NCI-H2196 (cell line): Measurements from ENCODE around the gene BEGAIN.

ENCODE experiments used
- DNase-seq: peaks from one replicate; lab custom pipeline; 2025; ENCODE audit not compliant: unreplicated experiment; lab: John Stamatoyannopoulos, UW

Gene BEGAIN

DNA sequence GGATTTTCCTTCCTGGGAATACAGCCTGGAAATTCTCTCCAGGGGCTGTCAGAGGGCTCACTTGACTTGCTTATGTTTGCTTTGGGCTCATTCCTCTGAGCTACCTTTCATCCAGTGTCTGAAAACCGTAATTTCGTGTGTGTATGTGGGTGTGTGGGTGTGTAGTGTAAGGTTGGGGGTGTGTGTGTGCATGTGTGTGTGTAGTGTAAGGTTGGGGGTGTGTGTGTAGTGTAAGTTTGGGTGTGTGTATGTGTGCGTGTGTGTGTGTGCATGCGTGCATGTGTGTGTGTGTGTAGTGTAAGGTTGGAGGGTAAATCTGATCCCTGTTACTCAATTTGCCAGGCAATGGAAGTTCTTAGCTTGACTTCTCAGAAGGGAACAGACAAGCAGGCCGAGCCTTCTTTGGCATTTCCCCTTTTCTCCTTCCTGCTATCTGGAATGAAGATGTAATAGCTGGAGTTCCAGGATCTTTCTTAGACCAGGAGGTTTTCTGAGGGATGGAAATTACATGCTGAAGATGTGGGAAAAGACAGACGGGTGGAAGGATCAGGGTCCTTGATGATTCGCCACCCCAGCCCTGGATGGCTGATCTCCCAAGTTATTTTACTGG lies 15.5 kb upstream of the BEGAIN start:
- no peak for DNase-seq

DNA sequence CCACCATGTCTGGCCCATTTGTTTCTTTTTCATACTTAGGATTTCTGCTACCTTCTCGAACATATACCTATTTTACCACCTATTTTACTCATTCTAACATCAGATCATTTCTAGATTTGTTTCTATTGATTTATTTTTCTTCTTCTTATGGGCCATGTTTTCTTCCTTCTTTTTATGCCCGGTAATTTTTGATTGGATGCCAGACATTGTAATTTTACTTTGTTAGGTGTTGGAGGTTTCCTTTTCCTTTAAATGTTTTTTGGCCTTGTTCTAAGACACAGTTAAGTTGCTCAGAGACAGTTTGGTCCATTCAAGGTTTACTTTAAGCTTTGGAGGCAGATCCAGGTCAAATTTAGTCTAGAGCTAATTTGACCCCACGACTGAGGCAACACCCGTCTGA lies 14.7 kb upstream of the BEGAIN start:
- no peak for DNase-seq

DNA sequence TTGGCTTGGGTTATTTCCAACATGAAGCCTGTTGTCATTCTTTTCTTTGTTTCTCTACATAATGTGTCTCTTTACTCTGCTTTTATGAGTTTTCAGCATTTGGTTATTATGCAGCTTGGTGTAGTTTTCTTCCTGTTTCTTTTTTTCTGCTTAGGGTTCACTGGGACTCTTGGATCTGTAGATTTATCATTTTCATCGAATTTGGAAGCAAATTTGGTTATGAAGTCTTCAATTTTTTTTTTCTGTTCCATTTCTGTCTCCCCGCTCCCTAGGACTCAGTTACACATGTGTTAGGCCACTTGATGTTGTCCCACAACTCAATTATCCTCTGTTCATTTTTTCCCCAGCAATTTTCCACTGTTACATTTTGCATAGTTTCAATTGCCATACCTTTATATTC lies 13.8 kb upstream of the BEGAIN start:
- no peak for DNase-seq

DNA sequence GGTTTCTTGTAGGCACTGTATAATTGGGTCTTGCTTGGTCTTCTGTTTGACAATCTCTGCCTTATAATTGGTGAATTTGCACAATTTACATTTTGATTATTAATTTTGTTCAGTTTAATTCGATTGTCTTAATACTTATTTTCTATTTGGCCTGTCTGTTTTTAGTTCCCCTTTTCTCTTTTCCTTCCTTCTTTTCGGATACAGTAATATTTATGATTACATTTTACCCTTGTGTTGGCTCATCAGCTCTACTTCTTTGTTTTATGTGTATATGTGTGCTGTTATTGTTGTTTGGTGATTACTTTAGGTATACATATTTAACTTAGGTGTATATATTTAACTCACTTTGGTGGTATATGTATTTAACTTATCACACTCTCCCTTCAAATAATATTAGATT lies 12.8 kb upstream of the BEGAIN start:
- no peak for DNase-seq

DNA sequence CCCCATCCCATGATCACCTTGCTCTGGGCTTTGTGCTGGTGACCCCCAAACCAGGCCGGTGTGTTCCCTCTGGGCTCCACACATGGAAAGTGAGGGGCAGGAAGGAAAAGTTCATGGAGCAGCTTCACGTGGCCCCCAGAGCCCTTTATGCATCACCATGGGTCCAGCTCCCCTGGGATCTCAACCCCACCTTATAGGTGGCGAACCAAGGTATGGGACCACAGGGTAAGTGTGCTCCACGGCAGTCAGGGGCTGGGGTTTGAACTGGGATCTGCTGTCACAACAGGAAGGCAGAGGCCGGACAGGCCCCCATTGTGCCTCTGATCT lies 7.4 kb upstream of the BEGAIN start:
- DNase-seq: no peak

DNA sequence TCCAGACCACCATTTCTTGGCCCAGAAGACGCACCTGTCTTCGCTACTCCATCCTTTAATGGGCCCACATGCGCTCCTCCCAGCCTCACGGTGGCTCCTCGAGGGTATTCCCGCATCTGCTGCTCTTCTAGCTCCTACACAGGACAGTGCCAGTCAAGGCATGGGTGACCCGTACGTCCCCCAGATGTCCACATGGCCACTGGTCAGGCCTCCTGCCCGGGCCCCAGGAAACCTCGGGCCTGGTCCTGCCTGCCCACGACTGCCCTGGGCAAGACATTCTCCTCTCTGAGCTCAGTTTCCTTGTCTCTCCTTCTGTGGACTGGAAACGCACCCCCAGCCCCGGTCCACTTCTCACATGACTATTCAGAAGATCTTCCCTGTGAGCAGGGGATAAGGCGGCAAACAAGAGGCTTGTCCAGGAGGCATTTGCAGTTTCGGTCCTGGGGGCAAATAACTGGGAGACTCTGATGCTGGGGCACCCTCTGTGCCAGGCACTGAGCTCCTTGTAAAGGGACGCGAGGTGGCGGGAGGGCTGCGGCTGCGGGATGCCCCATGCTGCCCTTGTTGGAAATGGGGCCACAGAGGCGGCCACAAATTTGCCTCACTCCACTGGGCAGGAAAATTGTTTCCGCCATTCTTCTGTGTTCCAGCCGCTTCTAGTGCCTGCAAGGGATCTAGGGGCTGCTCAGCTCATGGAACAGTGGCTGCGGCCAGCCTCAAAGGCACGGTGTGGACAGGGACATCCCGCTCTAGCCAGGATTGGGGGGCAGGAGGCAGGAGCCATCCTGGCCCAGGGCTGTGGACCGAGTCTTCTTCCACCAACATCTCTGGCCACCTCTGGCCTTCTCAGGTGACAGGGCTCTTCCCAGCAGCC lies 6.8 kb upstream of the BEGAIN start:
- no peak for DNase-seq

DNA sequence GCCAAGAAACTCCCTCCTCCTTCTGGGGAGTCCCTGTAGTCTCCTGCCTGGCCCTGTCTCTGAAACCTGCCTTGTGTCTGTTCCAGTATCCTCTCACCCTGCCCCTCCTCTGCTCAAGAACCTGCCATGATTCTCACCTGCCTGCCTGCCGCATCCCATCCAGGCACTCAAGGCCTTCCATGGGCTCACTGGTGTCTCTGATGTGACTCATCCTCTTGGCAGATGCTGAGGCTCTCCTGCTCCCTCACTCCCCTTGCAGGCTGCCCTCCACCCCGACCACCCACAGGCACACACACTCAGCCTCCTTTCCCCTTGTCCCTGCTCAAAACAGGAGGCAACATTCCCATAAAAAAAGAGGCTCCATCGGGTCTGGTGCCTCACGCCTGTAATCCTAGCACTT lies 5.8 kb upstream of the BEGAIN start:
- DNase-seq: no peak

DNA sequence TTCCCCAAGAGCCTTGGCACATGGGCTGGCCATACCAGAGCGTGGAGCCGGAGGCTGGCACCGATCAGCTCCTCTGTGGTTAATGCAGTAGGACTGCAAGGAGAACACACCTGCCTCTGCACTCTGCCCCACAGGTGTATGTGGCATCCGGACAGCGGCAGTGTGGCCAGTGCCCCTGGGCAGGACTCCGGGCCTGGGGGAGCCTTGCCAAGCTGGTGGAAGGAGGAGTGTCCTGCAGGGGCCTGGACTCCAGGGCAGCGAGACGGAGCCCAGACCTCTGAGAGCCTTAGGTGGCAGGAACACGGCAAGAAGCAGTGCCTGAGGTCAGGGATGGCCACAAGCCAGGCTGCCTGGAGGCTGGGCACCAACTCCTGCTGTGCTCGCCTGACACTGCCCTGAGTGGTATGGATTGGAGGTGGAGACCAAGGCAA lies 5.3 kb upstream of the BEGAIN start:
- no peak for DNase-seq

DNA sequence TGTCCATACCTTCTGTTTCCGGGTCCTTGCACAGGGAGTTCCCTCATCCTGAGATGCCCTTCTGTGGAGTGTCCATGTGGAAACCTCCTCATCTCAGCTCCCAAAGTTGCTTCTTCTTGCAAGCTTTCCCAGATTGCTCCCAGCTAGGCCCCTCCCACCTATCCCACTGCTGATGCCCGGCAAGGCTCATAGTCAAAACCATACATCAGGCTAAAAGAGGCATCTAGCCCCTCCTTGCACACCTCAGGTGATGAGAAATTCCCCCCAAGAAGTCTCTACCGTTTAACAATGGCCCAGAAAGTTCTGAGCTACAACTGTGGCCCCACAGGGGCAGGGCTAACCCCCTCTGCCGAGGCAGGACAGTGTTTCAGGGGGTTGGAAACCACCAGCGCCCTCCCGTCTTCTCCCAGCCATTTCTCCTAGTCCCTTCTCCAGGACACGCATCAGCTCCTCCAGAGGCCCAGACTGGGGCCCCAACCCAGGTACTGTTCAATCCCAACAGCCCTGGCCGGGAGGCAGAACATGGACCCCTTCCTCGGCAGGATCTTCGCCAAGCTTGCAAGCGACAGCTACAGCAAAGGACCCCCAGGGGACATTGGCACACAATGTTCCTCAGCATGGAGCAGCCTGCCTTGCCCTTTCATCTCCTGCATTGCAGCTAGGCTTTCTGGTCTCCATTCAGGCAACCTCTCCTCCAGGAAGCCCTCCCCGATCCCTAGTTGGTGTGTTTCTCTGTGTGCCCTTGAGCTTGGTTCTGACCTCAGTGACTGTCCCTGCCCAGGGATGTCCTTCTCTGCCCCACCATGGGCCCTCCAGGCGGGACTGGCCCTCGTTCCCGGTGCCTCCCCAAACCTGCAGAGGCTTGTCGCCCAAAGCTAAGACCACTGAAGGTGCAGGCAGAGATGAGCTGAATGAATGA lies 4.5 kb upstream of the BEGAIN start:
- DNase-seq: no peak

DNA sequence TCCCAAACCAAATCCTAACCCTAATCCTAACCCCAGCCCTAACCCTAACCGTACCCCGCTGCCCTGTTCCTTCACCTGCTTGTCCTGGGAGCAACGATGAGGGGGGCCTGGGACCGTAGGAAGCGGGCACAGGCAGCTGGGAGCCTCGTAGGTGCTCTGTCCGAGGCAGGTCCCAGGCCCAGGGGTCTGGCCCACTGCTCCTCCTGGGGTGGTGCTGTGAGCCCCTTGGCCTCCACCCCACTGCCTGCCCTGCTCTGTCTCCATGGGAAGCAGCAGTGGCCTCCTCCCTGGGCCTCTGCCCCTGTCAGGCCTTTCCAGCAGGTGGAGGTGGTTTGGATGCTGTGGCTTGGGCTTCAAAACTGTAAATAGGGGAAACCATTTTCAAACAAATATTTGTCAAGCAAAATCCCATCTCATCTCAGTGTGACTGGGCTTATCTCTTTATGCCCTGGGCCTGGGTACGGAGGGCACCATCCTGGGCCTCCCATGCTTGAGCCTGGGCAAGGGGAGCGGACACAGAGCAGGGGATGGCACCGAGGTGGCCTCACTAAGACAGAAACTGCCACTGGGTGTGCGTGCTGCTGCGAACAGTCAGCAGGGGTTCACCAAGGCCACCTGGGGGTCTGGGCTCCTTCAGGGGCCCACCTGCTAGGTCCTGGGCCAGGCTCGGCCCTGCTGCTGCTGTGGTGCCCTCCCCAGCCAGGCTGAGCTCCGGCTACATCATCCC lies 3.7 kb upstream of the BEGAIN start:
- no peak for DNase-seq

DNA sequence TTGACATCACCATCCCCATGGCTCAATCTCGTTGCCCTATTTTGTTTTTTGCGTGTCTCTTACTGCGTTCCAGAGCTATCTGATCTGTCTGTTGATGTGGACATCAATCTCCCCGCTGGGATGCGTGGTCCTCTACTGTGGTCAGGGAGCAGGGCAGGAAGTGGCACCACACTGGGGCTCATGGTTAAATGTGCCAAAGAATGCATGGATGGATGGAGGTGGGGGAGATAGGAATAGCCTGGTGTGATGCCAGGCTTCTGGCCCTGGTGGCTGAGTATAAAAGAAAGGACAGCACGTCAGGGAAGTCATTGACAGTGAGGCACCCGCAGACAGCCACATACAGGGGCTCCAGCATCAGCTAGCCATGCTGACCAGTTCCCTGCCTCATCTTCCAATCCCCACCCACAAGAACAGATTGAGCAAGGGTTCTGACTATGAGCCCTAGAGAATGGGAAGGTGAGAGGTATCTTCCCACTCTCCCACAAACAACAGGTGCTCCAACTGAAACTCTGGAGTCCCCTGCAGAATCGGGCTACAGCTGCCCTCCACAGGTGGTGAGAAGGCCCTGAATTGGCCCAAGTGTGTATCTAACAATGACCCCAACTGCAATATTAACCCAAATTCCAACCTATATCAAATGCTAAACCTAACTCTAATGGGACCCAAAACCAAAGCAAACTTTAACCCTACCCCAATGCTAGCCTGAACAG lies 2.7 kb upstream of the BEGAIN start:
- no peak for DNase-seq

DNA sequence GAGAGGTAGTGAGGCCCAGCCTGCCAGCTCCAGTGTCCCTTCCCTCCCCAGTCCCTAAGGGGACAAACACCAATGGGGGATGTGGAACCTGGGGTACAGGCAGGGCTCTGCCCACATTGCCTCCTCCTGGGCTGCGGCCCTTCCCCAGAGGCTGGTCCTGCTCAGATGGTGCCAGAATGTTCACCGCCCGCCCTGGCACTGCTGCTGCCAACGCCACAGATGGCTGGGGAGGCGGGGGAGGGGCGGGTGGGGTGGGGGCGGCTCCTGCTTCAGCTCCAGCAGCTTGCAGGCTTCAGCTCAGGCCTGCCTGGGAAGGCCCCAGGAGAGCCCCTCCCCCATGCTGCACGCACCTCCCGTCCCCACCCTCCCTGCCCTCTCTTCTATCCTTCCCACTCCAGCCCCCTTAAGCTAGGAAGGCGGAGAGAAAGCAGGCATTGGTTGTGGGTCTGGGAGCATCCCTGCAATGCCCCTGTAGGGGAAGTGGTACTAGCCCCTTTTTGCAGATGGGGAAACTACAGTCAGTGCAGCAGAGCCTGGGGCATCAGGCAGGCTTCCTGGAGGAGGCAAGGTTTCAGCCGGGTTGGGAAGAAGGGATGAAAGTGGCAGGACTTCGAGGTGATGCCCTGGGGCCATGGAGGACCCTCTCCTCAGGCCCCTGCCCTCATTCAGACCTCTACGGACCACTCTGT lies 2.0 kb upstream of the BEGAIN start:
- DNase-seq: no peak

DNA sequence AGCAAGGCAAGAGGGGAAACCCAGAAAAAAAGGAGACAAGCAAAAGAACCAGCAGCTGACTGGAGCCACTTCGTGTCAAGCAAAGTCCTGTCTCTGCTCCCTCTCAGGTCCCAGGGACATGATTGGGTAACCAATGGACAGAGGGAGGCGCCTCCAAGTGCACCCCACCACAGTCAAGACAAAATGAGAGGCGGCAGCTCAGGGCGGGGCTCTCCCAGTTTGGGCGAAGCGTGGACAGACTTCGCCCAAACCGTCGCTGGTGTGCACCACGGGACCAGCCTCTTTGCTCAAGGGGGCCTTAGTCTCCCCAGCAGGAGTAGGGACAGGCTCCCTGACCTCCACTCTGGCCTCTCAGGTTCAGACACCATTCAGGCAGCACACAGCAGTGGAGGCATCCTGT lies 1.5 kb upstream of the BEGAIN start:
- no peak for DNase-seq

DNA sequence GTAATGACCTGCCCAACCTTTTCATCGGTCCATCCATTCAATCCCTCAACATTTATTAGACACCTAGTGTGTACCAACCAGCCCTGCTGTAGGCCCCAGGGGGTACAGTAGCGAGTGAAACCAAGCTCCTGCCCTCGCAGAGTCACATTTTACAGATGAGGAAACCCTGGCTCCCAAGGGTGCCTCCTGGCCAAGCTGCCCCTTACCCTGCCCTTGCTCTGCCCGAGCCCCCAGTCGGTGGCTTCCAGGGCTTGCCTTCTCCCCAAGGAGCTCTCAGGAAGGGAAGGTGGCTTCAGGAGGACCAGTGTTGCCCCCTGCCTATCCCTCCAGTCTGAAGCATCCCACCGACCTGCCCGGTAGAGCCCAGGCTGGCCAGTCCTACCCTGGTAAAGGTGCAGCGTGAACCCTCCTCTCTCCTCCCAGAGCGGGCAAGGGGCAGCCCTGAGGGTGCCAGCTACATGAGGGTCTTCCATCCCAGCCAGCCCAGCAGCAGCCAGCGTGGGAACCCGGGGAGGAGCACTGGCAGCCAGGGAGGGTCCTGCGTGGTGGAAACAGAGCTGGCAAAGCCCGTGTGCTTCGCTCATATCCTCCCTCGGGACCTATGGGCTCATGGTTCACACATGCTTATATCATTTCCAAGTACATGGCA lies 670 bp upstream of the BEGAIN start:
- DNase-seq: no peak

DNA sequence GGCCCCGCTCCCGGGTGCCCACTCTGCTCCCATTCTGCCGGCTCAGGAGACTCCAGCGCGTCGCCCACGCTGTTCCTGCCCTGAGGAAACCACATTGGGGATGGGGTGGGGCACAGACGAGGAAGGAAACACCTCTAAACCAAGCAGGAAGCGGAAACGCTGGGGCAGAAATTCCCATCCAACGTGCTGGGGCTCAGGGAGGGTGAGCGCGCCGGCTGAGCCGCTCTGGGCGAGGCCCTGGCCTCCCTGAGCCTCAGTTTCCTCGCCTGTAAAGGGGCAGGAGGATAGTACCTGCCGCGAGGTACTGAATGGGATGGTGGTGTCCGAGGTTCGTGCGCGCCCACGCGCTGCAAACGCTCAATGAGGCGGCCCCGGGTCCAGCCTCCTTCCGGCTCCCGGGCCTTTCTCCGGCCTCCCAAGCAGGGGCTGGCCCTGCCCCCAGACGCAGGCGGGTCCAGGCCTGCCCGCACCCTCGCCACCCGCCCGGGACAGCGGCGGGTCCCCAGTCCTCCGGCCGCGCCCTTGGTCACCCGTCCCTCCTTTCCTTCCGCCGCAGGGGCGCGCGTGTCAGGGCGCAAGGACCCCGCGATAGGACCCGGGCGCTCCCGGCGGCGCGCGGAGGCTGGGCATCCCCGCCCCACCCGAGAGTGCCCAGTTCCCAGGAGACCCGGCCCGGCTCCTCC lies 673 bp downstream of the BEGAIN start:
- DNase-seq: no peak

DNA sequence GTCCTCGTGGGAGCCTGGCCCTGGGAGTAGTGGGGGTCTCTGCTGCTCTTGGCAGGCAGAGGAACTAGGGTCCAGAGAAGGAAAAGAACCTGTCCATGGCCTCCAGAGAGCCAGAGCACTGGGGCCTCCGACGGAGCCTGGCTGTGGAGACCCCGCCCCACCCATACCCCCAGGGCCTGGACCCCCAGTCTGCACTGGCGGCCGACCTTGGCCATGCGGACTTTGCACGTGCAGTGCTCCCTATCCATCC lies 1.1 kb downstream of the BEGAIN start:
- no peak for DNase-seq

DNA sequence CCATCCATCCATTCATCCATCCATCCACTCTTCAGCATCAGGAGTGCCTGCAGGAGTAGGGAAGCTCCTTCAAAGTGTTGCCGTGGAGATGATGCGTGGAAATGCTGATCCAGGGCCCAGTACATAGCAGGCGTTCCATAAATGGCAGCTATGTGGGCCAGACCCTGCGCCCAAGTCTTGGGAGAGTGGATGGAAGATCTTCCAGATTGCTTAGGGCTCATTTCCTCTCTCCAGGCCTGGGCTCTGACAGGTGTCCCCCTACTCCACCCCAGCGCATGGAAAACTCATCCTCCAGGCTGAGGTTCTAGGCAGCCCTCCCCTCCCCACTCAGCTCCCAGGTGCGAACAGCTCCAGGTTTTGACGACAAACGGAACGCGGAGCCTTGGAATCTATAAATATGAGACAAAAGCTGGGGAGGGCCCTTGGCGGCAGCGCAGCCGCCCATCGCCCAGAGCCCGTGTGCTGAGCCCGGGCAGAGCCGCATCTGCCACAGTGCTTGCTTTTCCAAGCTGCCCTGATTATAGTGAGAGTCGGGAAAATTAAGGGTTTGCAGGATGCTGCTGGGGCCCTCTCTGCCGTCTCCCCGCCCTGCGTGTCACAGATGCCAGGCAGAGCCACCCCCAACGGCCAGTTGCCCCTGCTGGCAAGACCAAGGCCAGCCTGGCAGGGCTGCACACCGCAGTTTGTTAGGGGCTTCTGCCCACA lies 1.6 kb downstream of the BEGAIN start:
- no peak for DNase-seq
